Naive B cell (primary cell): Measurements from ENCODE around the gene NHEJ1. TPM values are rescaled to one million over a fixed set of nuclear protein-coding genes. Genes with fewer than 3 reads are reported as not detected.

Source experiments
- ATAC-seq, 2 donors: fragments of 150-1000 bp; cut with Tn5 transposase; 2 replicates each; pipeline ENCODE4 v1.10.0; 2021; ENCODE audit warnings: low read depth in 2 of 2, mild to moderate bottlenecking in 2 of 2, moderate library complexity in 2 of 2
- DNase-seq: peaks from one replicate; pipeline ENCODE4 v3.0.0; 2022
- H3K27ac Mint-ChIP-seq, 6 donors: one replicate each; pipeline ENCODE4 v1.8.0; 2020 to 2022; ENCODE audit warnings: mild to moderate bottlenecking in 6 of 6, mixed read lengths in 6 of 6, moderate library complexity in 5 of 6, inconsistent platforms in 2 of 6
- H3K27me3 Mint-ChIP-seq, 3 donors: one replicate each; pipeline ENCODE4 v1.8.0; 2021 to 2022; ENCODE audit warnings: mixed read lengths in 3 of 3, mild to moderate bottlenecking in 1 of 3
- H3K36me3 Mint-ChIP-seq, 2 donors: one replicate each; pipeline ENCODE4 v1.8.0; 2020 to 2022; ENCODE audit warnings: mixed read lengths in 2 of 2, inconsistent platforms in 1 of 2, mild to moderate bottlenecking in 1 of 2
- H3K4me1 Mint-ChIP-seq, 3 donors: one replicate each; pipeline ENCODE4 v1.8.0; 2020 to 2022; ENCODE audit warnings: mixed read lengths in 3 of 3, inconsistent platforms in 1 of 3, mild to moderate bottlenecking in 1 of 3, moderate library complexity in 1 of 3
- H3K4me3 Mint-ChIP-seq, 8 donors: one replicate each; pipeline ENCODE4 v1.8.0; 2020 to 2022; ENCODE audit warnings: mild to moderate bottlenecking in 8 of 8, mixed read lengths in 8 of 8, moderate library complexity in 8 of 8, inconsistent platforms in 2 of 8
- H3K9me3 Mint-ChIP-seq, 7 donors: one replicate each; pipeline ENCODE4 v1.8.0; 2020 to 2022; ENCODE audit warnings: mixed read lengths in 7 of 7, mild to moderate bottlenecking in 5 of 7, inconsistent platforms in 2 of 7, moderate library complexity in 1 of 7
- polyA plus RNA-seq, 6 donors: library from polyadenylated mRNA; unstranded; fragments of 300-500 nt; fragmentation: Illumina TruSeq; gene quantifications; one replicate each; pipeline ENCODE4 v1.2.3, GENCODE V29; 2021; ENCODE audit warnings: low read depth in 6 of 6

The NHEJ1 gene
- polyA plus RNA-seq, 6 donors from 2014 or later, result 24.8 to 31.5 (median 27.7) TPM

DNA sequence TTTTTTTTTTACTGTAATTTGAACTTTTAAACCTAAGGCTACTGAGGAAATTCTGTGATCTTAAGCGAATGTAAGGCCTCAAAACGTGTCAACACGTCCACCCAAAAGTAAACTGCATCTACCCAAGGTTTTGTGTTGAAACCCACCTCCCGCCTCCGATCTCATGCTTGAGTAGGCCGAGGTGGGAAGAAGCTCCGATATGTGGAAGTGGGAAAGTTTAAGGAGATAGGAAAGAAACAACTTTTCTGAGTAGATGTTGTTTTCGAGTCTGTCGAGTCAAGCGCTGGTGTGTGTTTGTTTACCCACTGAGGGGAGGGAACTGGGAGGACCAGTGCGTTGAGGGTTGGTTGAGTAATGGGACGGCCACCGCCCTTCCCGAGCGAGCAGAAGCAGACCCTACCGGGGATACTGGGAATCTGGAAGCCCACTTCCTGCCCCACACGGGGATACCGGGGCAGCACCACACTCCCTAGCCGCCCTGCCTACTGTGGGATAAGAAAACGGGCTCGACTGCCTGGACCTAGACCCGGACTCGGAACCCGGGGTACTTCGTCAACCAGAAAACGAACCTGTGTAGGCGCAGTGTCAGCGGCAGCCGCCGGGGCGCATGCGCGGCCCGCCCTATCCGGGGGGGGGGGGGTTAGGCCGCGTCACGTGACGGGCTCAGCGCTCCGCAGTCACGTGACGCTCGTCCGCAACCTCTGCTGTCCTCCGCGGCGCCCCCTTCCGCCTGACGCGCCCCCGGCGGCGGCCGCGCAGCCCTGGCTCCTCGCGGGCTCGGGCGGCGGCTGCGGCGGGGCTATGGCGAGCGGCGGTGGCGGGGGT is 17.1 kb upstream of the NHEJ1 start, which contains the start of gene RETREG2:
RETREG2 (plus strand) TSS at position 724 of the 825 bp plus-strand sequence; CDS start at position 802, 78 bp downstream.
- peak; percentile 84 for DNase-seq
- Mint-ChIP-seq H3K4me3 (peak within 1 kb of the TSS; percentile 96 to 99 (median 98)), H3K27ac (peak within 1 kb of the TSS; percentile 99 to 100 (median 100)), H3K9me3 (no peaks in the 10 kb centered on the region), H3K27me3 (no peaks in the 10 kb centered on the region), H3K4me1 (peaks cover 42 to 59% (median 50%) of the 10 kb centered on the region in 3 donors), H3K36me3 (peaks cover 12 to 28% of the 10 kb centered on the region in 2 donors)
- peak; percentile 38 to 42 for ATAC-seq

DNA sequence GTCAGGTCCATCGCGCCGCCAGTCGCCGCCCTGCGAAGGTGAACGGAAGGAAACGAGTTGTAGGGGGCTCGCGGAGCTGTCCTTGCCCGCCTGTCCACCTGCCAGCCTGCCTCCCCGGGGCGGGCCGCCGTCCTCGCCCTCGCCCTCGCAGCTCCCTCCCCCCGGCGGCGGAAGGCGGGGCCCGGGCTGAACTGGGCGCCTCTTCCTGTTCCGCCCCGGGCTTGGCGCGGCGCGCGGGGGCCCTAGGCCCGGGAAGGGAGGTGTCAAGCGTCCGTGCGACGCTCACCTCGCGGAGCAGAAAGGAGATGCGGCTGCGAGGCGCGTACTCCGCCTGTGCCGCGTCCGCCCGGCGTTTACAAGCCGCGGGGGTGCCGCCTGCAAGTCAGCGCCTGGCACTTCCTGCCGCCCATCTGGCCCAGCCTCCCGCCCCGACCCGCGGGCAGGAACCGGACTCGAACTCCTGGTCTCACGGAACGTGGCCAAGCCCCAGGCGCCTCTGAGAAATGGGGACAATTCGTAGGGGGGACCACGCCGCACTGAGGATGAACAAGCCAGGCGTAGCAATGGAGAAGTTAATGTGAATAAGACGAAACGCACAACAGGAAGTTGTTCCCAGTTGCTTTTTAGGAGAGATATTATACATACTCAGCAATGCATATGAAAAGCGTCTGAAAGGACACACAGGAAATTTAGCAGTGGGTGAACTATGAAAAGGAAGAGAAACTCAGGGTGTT is 16.4 kb upstream of the NHEJ1 start, which contains the start of gene CNPPD1:
CNPPD1 (minus strand) TSS at position 108 of the 734 bp plus-strand sequence; CDS start at position 11, 97 bp downstream.
- peaks cover 48 to 65% (median 53%) of the 10 kb centered on the region in 3 donors for H3K4me1 Mint-ChIP-seq
- peak within 1 kb of the TSS; percentile 96 to 99 (median 98) for H3K4me3 Mint-ChIP-seq
- peaks cover 12 to 28% of the 10 kb centered on the region in 2 donors for H3K36me3 Mint-ChIP-seq
- peak; percentile 90 for DNase-seq
- H3K9me3 Mint-ChIP-seq, result no peaks in the 10 kb centered on the region
- peak within 1 kb of the TSS; percentile 99 to 100 (median 100) for H3K27ac Mint-ChIP-seq
- H3K27me3 Mint-ChIP-seq, result no peaks in the 10 kb centered on the region
- peak; percentile 67 for ATAC-seq

DNA sequence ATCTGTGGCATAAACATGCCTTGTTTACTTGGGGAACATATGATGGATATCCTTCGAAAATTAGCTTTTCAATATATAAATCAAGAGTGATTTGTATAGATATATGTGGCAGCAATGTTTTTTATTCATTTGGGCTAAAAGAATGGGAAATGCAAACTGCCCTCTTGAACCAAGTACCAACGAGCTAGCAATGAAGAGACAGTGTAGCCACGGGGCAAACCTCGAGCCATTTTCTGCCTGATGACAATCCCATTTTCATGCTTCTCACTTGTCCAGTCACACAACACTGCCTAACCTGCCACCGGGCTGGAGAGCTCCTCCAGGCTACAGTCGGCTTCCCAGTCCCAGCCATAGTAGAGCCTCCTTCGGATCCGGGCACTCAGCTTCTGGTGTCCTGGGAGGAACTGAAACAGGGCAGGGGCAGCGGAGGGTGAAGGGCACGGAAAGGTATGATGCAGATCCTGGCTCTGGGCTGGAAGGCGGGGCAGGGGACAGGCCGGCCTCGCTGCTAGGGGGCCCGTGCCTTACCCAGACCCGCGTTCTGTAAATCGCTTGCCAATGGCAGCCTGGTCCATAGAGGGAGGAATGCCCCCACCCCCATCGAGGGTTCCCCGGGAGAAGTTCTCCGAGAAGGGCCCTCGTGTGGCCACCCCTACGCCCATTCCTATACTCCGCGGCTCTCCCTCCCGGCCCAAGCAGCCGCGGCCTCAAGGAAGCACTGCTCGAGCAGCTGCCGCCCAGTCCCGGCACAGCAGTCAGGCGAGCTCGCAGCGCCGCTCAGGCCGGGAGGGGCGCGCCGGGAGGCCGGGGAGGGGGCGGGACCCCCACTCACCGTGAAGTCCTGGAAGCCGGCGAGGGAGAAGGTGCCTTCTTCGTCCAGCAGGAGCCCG is 15.6 kb upstream of the NHEJ1 start:
- peaks cover 7 to 29% of the 10 kb centered on the region in 2 donors for H3K36me3 Mint-ChIP-seq
- ATAC-seq (peak; percentile 65 to 70), DNase-seq (peak; percentile 85)
- peaks cover 51 to 69% (median 56%) of the 10 kb centered on the region in 3 donors for H3K4me1 Mint-ChIP-seq
- H3K27ac Mint-ChIP-seq, result peak overlapping the region; percentile 94 to 100 (median 98)
- peak overlapping the region; percentile 92 to 99 (median 97) for H3K4me3 Mint-ChIP-seq
- H3K9me3 Mint-ChIP-seq, result no peaks in the 10 kb centered on the region
- no peaks in the 10 kb centered on the region for H3K27me3 Mint-ChIP-seq

DNA sequence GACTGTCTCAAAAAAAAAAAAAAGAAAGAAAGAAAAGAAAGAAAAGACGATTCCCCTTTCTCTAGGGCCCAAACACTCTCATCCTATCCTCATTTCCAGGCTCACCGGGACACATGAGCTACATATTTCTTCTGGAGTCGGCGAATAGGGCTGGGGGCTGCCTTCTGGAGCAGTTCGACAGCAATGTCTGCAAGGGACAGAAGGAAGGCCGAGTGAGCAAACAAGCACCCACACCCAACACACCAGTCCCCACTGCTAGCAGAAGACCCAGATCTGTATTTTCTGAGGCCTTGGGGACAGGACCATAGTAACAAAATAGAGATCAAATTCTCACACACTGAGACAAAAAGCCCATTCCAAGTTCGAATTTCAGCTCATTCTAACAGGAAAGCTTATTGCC is 14.9 kb upstream of the NHEJ1 start:
- no peaks in the 10 kb centered on the region for H3K27me3 Mint-ChIP-seq
- no peaks in the 10 kb centered on the region for H3K9me3 Mint-ChIP-seq
- H3K36me3 Mint-ChIP-seq, result peaks cover 7 to 23% of the 10 kb centered on the region in 2 donors
- H3K4me3 Mint-ChIP-seq, result peak overlapping the region; percentile 92 to 99 (median 97)
- H3K4me1 Mint-ChIP-seq, result peaks cover 51 to 66% (median 52%) of the 10 kb centered on the region in 3 donors
- no peak for ATAC-seq
- peak overlapping the region; percentile 94 to 100 (median 98) for H3K27ac Mint-ChIP-seq
- no peak for DNase-seq

DNA sequence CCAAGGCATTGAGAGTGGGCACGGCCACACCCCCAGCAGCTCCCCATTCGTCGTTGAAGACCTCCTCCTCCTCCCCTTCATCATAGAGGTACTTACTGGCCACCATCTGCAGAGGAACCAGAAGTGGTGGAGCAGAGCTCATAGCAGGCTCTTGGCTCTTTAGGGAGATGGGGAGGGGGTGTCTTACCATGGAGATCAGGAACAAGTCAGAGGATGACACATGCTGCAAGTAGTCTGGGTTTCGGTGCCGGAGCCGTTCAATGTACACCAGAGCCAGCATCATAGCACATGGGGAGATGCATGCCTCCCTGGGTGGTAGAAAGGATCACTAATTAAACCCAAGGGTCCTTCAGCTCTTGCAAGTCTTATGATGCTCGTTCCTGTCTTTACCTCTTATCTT is 14.2 kb upstream of the NHEJ1 start:
- peak overlapping the region in 3 of 6 donors; percentile 10 to 100 (median 83) for H3K27ac Mint-ChIP-seq
- H3K36me3 Mint-ChIP-seq, result peaks cover 7 to 20% of the 10 kb centered on the region in 2 donors
- H3K4me3 Mint-ChIP-seq, result peak overlapping the region in 7 of 8 donors; percentile 4 to 99 (median 51)
- H3K9me3 Mint-ChIP-seq, result no peaks in the 10 kb centered on the region
- no peaks in the 10 kb centered on the region for H3K27me3 Mint-ChIP-seq
- peaks cover 50 to 59% (median 51%) of the 10 kb centered on the region in 3 donors for H3K4me1 Mint-ChIP-seq
- no peak for DNase-seq
- no peak for ATAC-seq

DNA sequence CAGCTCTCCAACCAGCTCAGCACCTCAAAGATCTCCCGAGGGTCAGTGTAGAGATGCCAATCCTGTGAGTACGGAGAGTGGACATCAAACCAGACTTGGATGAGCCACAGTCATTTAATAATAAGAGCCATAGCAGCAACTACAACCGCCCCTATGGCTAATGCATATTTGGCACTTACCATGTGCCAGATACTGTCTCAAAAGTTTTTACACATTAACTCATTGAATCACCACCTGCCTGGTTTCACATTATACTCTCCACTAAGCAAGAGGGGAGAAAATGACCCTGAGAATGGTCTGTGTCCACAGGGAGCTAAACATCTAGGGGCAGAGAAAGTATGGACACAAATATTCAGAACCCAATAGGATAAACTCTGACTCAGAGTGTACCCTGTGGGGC is 13.5 kb upstream of the NHEJ1 start:
- DNase-seq, result no peak
- H3K36me3 Mint-ChIP-seq, result peaks cover 7 to 20% of the 10 kb centered on the region in 2 donors
- H3K27ac Mint-ChIP-seq, result peak overlapping the region in 4 of 6 donors; percentile 43 to 86 (median 80)
- peaks cover 46 to 53% (median 46%) of the 10 kb centered on the region in 3 donors for H3K4me1 Mint-ChIP-seq
- H3K9me3 Mint-ChIP-seq, result no peaks in the 10 kb centered on the region
- ATAC-seq, result no peak
- peak overlapping the region in 7 of 8 donors; percentile 4 to 99 (median 51) for H3K4me3 Mint-ChIP-seq
- H3K27me3 Mint-ChIP-seq, result no peaks in the 10 kb centered on the region

DNA sequence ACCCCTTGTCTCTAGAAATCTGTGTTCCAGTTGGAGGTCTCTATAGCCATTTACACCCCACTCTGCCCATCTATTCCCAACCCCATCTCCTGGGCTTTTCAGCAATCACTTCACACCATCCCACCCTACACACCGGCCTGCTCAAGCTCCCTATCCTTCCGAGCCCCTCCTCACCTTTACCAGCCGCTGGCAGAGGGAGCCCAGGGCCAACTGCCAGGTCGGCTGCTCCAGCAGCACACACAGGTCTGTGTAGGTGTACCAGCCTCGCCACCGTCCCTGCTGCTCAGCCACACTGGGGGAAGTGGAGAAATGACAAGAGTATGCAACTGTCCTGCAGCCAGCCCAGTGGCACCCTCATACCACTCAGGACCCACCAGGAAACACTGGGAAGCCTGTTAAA is 12.6 kb upstream of the NHEJ1 start:
- no peak for DNase-seq
- H3K9me3 Mint-ChIP-seq, result no peaks in the 10 kb centered on the region
- ATAC-seq, result no peak
- peak overlapping the region in 3 of 6 donors; percentile 61 to 83 (median 78) for H3K27ac Mint-ChIP-seq
- peaks cover 40 to 47% (median 41%) of the 10 kb centered on the region in 3 donors for H3K4me1 Mint-ChIP-seq
- H3K36me3 Mint-ChIP-seq, result peaks cover 7 to 20% of the 10 kb centered on the region in 2 donors
- H3K4me3 Mint-ChIP-seq, result peak overlapping the region in 1 of 8 donors; percentile 51
- H3K27me3 Mint-ChIP-seq, result no peaks in the 10 kb centered on the region

DNA sequence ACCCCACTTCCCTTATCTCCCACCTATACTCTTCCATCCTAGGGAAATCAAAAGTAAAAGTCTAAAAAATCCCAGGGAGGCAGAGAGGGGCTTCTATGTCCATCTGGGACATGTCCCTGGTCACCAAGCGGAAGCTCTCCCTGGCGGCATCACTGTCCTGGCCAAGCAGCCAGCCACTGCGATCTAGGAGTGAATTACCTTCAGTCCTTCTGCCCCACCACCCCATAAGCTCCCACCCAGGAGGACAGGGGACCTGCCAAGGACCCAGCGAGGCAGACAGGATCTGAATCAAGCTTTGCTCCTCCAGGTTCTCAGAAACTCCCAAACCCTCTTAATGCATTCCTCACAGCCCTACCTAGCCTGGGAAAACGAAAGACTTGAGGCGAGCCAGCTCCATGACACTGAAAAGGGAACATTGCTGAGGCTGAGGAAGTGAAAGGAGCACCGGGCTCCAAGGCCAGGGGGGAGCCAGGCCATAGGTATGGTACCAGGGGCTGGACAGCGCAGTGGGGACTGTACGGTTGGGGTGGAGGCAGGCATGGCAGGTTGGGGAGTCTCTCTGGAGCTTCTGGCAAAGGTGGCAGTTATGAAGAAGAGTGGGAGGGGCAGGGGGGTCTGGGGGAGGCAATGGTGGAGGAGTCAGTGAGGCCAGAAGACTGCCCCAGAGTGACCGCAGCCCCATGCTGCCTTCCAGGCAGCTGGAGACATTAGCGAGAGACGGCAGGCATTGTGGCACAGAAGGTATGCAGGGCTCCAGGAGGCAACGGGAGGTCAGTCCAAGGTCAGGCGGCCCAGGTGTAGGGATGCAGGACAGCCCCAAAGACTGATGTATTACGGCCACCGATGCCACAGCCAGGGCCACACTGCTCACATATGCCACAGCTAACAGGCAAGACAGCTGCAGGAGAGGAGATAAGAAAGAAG is 11.9 kb upstream of the NHEJ1 start:
- H3K36me3 Mint-ChIP-seq, result peaks cover 7 to 20% of the 10 kb centered on the region in 2 donors
- H3K27ac Mint-ChIP-seq, result peak overlapping the region in 3 of 6 donors; percentile 20 to 83 (median 78)
- ATAC-seq (no peak), DNase-seq (no peak)
- H3K4me1 Mint-ChIP-seq, result peaks cover 36 to 45% (median 45%) of the 10 kb centered on the region in 3 donors
- no peaks in the 10 kb centered on the region for H3K9me3 Mint-ChIP-seq
- no peaks in the 10 kb centered on the region for H3K27me3 Mint-ChIP-seq
- H3K4me3 Mint-ChIP-seq, result peak overlapping the region in 1 of 8 donors; percentile 51

DNA sequence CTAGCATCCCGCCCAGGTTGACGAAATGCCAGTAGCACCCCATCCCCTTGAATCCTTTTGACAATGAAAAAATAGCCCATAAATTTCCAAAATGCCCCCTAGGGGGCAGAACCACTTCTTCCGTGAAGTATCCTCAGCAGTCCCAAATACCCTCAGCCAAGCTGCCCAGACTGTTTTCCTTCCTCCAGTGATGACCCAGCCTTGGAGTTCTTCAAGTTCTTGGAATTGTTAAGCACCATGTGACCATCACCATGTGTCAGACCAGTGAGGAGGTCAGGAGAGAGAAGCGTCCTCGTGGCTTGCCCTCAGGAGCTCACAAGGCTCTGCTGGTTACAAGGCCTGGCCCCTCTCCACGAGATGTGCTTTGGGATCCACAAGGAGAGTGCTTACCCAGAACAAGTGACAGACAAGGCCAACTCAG is 10.6 kb upstream of the NHEJ1 start:
- peak; percentile 36 for DNase-seq
- H3K4me3 Mint-ChIP-seq, result peak overlapping the region in 2 of 8 donors; percentile 37 to 68
- H3K4me1 Mint-ChIP-seq, result peaks cover 31 to 41% (median 39%) of the 10 kb centered on the region in 3 donors
- H3K27me3 Mint-ChIP-seq, result no peaks in the 10 kb centered on the region
- H3K27ac Mint-ChIP-seq, result peak overlapping the region in 4 of 6 donors; percentile 34 to 87 (median 76)
- peak; percentile 37 to 44 for ATAC-seq
- no peaks in the 10 kb centered on the region for H3K9me3 Mint-ChIP-seq
- peaks cover 7 to 20% of the 10 kb centered on the region in 2 donors for H3K36me3 Mint-ChIP-seq

DNA sequence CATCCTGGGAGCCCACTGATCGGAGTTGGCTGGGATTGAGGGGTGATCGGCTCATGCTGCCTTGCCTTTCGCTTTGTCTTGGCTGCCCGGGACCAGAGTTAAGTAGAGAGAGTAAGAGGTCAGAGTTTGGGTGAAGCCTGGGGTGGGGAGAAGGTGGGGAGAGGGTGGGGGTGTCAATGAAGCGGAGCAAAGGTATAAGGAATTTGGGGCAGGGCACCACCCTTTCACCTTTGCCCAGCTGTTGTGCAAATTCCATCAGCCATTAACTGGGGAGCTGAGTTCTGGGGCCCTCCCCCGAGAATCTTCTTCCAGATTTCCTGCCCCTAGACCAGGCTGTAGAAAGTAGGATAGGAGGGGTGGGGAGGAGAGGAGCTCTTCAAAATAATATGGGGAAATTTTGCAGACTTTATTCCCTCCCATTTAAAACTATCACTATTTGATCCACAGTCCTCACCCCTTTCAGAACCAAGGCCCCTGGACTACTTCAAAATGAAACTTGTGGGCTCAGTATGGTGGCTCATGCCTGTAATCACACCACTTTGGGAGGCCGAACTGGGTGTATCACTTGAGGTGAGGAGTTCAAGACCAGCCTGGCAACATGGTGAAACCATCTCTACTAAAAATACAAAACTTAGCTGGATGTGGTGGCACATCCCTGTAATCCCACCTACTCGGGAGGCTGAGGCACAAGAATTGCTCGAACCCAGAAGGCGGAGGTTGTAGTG is 9.5 kb upstream of the NHEJ1 start, which contains the start of gene SLC23A3:
SLC23A3 (minus strand) TSS at position 100 of the 725 bp plus-strand sequence; CDS start at position 55, 45 bp downstream.
- no peaks in the 10 kb centered on the region for H3K27me3 Mint-ChIP-seq
- ATAC-seq (no peak), DNase-seq (no peak)
- peaks cover 30 to 32% (median 31%) of the 10 kb centered on the region in 3 donors for H3K4me1 Mint-ChIP-seq
- H3K9me3 Mint-ChIP-seq, result no peaks in the 10 kb centered on the region
- H3K27ac Mint-ChIP-seq, result peak within 1 kb of the TSS in 3 of 6 donors; percentile 78 to 90 (median 82)
- H3K36me3 Mint-ChIP-seq, result peaks cover 7 to 20% of the 10 kb centered on the region in 2 donors
- H3K4me3 Mint-ChIP-seq, result peak within 1 kb of the TSS in 1 of 8 donors; percentile 68

DNA sequence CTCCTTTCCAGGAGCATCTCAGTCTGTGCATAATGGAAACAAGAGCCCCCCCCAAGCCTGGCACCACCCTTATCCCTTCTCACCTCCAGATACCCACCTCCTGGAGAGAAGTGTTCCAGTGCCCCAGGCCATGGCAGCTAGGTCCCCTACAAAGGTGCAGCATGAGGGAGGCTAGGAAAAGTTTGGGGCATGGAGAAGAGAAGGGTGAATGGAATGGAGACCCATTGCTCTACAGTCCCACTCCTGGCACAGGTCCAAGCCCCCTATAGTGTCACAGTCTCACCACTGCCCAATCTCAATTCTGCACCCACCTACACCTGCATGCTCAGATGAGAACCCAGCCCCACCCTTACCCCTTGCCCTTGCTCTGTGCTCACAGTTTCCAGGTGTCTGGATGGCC is 8.3 kb upstream of the NHEJ1 start:
- Mint-ChIP-seq H3K4me3 (no peak overlapping the region), H3K27me3 (no peaks in the 10 kb centered on the region), H3K27ac (peak overlapping the region in 1 of 6 donors; percentile 64), H3K4me1 (peaks cover 19 to 23% (median 20%) of the 10 kb centered on the region in 3 donors), H3K36me3 (peaks cover 0 to 11% of the 10 kb centered on the region in 2 donors), H3K9me3 (no peaks in the 10 kb centered on the region)
- ATAC-seq (no peak), DNase-seq (no peak)
